Measurements from ENCODE around the gene ECHDC1.

DNA sequence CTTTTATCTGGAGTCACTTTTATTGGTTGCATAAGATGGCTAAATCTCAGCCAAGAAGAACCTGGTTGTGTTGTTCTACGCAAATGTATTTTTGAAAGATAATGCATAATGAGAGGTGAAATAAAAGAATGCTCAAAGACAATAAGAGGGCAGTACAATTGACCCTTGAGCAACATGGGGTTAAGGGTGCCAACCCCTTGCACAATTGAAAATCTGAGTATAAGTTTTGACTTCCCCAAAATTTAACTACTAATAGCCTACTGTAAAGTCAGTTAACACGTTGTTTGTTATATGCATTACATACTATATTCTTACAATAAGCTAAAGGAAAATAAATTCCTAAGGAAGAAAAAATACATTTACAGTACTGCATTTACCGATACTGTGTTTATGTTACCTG, 70.8 kb downstream of the ECHDC1 start:
- no peak for TF ChIP-seq POLR2A (IDR thresholded peaks at IDR 0.05)
- TF ChIP-seq CTCF (IDR thresholded peaks at IDR 0.05): no peak
